A172 (cell line): ENCODE results near the gene DYNLT3. TPM values are rescaled to one million over a fixed set of nuclear protein-coding genes. Genes with fewer than 3 reads are reported as not detected.

Experiments
- DNase-seq: peaks from one replicate; pipeline ENCODE4 v3.0.0-alpha.2; 2015; ENCODE audit warnings: low spot score
- total RNA-seq: library from RNA; depleted of rRNA; stranded (reverse); fragments of >200 nt; shearing (Covaris generic); gene quantifications from 2 replicates; pipeline ENCODE4 v1.2.3, GENCODE V29; 2014; rRNA removed

DYNLT3 gene
- total RNA-seq = 71.1 and 84.9 TPM in 2 replicates

- DNase-seq = peak; percentile 70
Observed at GRCh38 chrX:37846934-37847732, at the start of gene DYNLT3. DYNLT3 (minus strand) TSS chrX:37847571; CDS start chrX:37847510, 61 bp downstream.

- DNase-seq = no peak
Observed at GRCh38 chrX:37896511-37896890, 49.1 kb upstream of the DYNLT3 start.

- DNase-seq = no peak
Observed at GRCh38 chrX:37895795-37896510, 48.6 kb upstream of the DYNLT3 start.

- no peak for DNase-seq
Observed at GRCh38 chrX:37894725-37895124, 47.4 kb upstream of the DYNLT3 start.

- no peak for DNase-seq
Observed at GRCh38 chrX:37888010-37888409, 40.6 kb upstream of the DYNLT3 start.

- DNase-seq = no peak
Observed at GRCh38 chrX:37887347-37887746, 40.0 kb upstream of the DYNLT3 start.

- DNase-seq = peak; percentile 16
Observed at GRCh38 chrX:37883196-37883595, 35.8 kb upstream of the DYNLT3 start.

- DNase-seq = no peak
Observed at GRCh38 chrX:37879692-37880091, 32.3 kb upstream of the DYNLT3 start.

- DNase-seq = no peak
Observed at GRCh38 chrX:37876716-37877115, 29.3 kb upstream of the DYNLT3 start.

- no peak for DNase-seq
Observed at GRCh38 chrX:37875675-37876074, 28.3 kb upstream of the DYNLT3 start.

GRCh38 chrX:37873220-37873619 is 25.8 kb upstream of the DYNLT3 start:
- no peak for DNase-seq

GRCh38 chrX:37872303-37872655 is 24.9 kb upstream of the DYNLT3 start:
- DNase-seq = no peak

GRCh38 chrX:37871626-37872302 is 24.4 kb upstream of the DYNLT3 start:
- DNase-seq = peak; percentile 88

GRCh38 chrX:37867536-37868153 is 20.3 kb upstream of the DYNLT3 start:
- no peak for DNase-seq

GRCh38 chrX:37863728-37864127 is 16.4 kb upstream of the DYNLT3 start:
- DNase-seq = no peak

GRCh38 chrX:37862851-37863250 is 15.5 kb upstream of the DYNLT3 start:
- DNase-seq = no peak

- DNase-seq = peak; percentile 38
Observed at GRCh38 chrX:37860721-37861120, 13.3 kb upstream of the DYNLT3 start.

- DNase-seq = no peak
Observed at GRCh38 chrX:37854748-37855147, 7.4 kb upstream of the DYNLT3 start.

GRCh38 chrX:37854148-37854547 is 6.8 kb upstream of the DYNLT3 start:
- no peak for DNase-seq

GRCh38 chrX:37847733-37848197 is 394 bp upstream of the DYNLT3 start:
- no peak for DNase-seq

GRCh38 chrX:37846558-37846933 is 825 bp downstream of the DYNLT3 start:
- DNase-seq = no peak

GRCh38 chrX:37846141-37846540 is 1.2 kb downstream of the DYNLT3 start:
- no peak for DNase-seq
